ENCODE data around the gene DAB2. TPM values are rescaled to one million over a fixed set of nuclear protein-coding genes. Genes with fewer than 3 reads are reported as not detected.

DAB2 gene
- total and polyA plus RNA-seq, 2 donors (not counting 1 experiment from before 2014, with no cell fraction given), result 0.03 to 0.47 TPM

DNA sequence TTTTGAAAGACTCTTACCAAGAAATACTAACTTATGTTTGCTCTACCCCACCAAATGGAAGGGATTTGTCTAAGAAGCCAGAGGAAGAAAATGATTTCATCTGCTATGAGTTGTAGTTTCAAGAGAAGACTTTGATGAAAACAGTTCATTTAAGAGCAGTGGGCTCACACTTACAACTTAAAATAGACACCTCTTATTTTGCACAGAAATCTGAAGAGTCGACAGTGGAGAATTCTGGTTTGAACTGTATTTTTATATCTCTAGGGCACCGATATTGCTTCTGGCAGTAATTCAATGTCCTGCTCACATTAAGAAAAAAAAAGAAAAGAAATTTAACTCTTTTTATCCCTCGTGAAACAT, 1.9 kb upstream of the DAB2 start:
- no peaks in the 10 kb centered on the region for H3K36me3 ChIP-seq (replicated peaks in 1 of 2; ENCODE audit: control extremely low read depth in 1 of 2, control insufficient read depth in 1 of 2, extremely low read depth in 1 of 2, insufficient read depth in 2 of 2, low read length in 1 of 2)
- Mint-ChIP-seq H3K4me3 (no peak overlapping the region), H3K27me3 (peaks cover 35% of the 10 kb centered on the region), H3K27ac (no peak overlapping the region), H3K9me3 (ENCODE audit: insufficient read depth) (no peaks in the 10 kb centered on the region), H3K4me1 (peaks cover 8% of the 10 kb centered on the region)
- H3K27me3 ChIP-seq (replicated peaks in 1 of 4; ENCODE audit: control extremely low read depth in 1 of 4, control insufficient read depth in 3 of 4, insufficient read depth in 4 of 4, low read length in 3 of 4), result peaks cover 0 to 33% (median 21%) of the 10 kb centered on the region in 4 experiments
- H3K4me3 ChIP-seq (ENCODE audit: control extremely low read depth in 1 of 5, extremely low read depth in 1 of 5, insufficient read depth in 1 of 5, low read depth in 2 of 5, low read length in 4 of 5), result no peak overlapping the region
- no peak for DNase-seq
- H3K4me1 ChIP-seq (ENCODE audit: control insufficient read depth in 2 of 2, insufficient read depth in 2 of 2, low read length in 2 of 2), result peaks cover 13 to 17% of the 10 kb centered on the region in 2 donors
- TF ChIP-seq, protein P1, sequence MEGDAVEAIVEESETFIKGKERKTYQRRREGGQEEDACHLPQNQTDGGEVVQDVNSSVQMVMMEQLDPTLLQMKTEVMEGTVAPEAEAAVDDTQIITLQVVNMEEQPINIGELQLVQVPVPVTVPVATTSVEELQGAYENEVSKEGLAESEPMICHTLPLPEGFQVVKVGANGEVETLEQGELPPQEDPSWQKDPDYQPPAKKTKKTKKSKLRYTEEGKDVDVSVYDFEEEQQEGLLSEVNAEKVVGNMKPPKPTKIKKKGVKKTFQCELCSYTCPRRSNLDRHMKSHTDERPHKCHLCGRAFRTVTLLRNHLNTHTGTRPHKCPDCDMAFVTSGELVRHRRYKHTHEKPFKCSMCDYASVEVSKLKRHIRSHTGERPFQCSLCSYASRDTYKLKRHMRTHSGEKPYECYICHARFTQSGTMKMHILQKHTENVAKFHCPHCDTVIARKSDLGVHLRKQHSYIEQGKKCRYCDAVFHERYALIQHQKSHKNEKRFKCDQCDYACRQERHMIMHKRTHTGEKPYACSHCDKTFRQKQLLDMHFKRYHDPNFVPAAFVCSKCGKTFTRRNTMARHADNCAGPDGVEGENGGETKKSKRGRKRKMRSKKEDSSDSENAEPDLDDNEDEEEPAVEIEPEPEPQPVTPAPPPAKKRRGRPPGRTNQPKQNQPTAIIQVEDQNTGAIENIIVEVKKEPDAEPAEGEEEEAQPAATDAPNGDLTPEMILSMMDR (IDR thresholded peaks at IDR 0.05), result no peak
- no peak for TF ChIP-seq EZH2 (IDR thresholded peaks at IDR 0.05; ENCODE audit: borderline replicate concordance, insufficient read depth, low read depth, low read length, poor library complexity, severe bottlenecking)
- no peaks in the 10 kb centered on the region for H3K9me3 ChIP-seq (ENCODE audit: control extremely low read depth in 1 of 3, control insufficient read depth in 2 of 3, insufficient read depth in 1 of 3, low read length in 2 of 3)
- POLR2A ChIA-PET, result no interaction called here
- H3K4me2 ChIP-seq (replicated peaks; ENCODE audit: low read depth, low read length, poor library complexity, severe bottlenecking), result no peak overlapping the region
- H3K79me2 ChIP-seq (ENCODE audit: control insufficient read depth, insufficient read depth, low read length), result no peaks in the 10 kb centered on the region
- CTCF ChIA-PET, result interaction anchor here (0.7 kb wide), 1 partner anchor 1299 kb away, joined by 4 read pairs; no protein-coding TSS in a partner anchor
- no peak for ATAC-seq (ENCODE audit: low read depth)
- no peak overlapping the region for H2AFZ ChIP-seq (ENCODE audit: insufficient read depth, low read depth, low read length, poor library complexity, severe bottlenecking)
- no peaks in the 10 kb centered on the region for H4K20me1 ChIP-seq (ENCODE audit: control insufficient read depth, insufficient read depth, low read length, poor library complexity, severe bottlenecking)
- no peak overlapping the region for H3K9ac ChIP-seq (ENCODE audit: low read length)
- no peak overlapping the region for H3K27ac ChIP-seq (ENCODE audit: low read length in 2 of 2)
- intact Hi-C loops (cut with micrococcal nuclease), result no loop called here
- WGBS (ENCODE audit: insufficient coverage), result no CpG with 5 or more reads among the region's 3 CpGs

GRCh38 chr5:39426051-39426745, 1.4 kb upstream of the DAB2 start:
- no peak overlapping the region for H3K27ac ChIP-seq (ENCODE audit: low read length in 2 of 2)
- Mint-ChIP-seq H3K27ac (no peak overlapping the region), H3K27me3 (peaks cover 35% of the 10 kb centered on the region), H3K4me3 (no peak overlapping the region), H3K9me3 (ENCODE audit: insufficient read depth) (no peaks in the 10 kb centered on the region), H3K4me1 (peaks cover 8% of the 10 kb centered on the region)
- ATAC-seq (ENCODE audit: low read depth) (no peak), DNase-seq (no peak)
- peaks cover 0 to 33% (median 21%) of the 10 kb centered on the region in 4 experiments for H3K27me3 ChIP-seq (replicated peaks in 1 of 4; ENCODE audit: control extremely low read depth in 1 of 4, control insufficient read depth in 3 of 4, insufficient read depth in 4 of 4, low read length in 3 of 4)
- TF ChIP-seq, protein P1 (IDR thresholded peaks at IDR 0.05), result no peak
- TF ChIP-seq EZH2 (IDR thresholded peaks at IDR 0.05; ENCODE audit: borderline replicate concordance, insufficient read depth, low read depth, low read length, poor library complexity, severe bottlenecking), result no peak
- H3K4me3 ChIP-seq (ENCODE audit: control extremely low read depth in 1 of 5, extremely low read depth in 1 of 5, insufficient read depth in 1 of 5, low read depth in 2 of 5, low read length in 4 of 5), result no peak overlapping the region
- POLR2A ChIA-PET, result no interaction called here
- H3K36me3 ChIP-seq (replicated peaks in 1 of 2; ENCODE audit: control extremely low read depth in 1 of 2, control insufficient read depth in 1 of 2, extremely low read depth in 1 of 2, insufficient read depth in 2 of 2, low read length in 1 of 2), result no peaks in the 10 kb centered on the region
- no peaks in the 10 kb centered on the region for H4K20me1 ChIP-seq (ENCODE audit: control insufficient read depth, insufficient read depth, low read length, poor library complexity, severe bottlenecking)
- no peak overlapping the region for H3K9ac ChIP-seq (ENCODE audit: low read length)
- H3K79me2 ChIP-seq (ENCODE audit: control insufficient read depth, insufficient read depth, low read length), result no peaks in the 10 kb centered on the region
- 85% methylated on average over 2 of the region's 7 CpGs for WGBS (ENCODE audit: insufficient coverage)
- peaks cover 13 to 17% of the 10 kb centered on the region in 2 donors for H3K4me1 ChIP-seq (ENCODE audit: control insufficient read depth in 2 of 2, insufficient read depth in 2 of 2, low read length in 2 of 2)
- H3K4me2 ChIP-seq (replicated peaks; ENCODE audit: low read depth, low read length, poor library complexity, severe bottlenecking), result no peak overlapping the region
- CTCF ChIA-PET, result interaction anchor here (0.7 to 1.2 kb wide), 2 partner anchors 209 to 1299 kb away, joined by 3 to 4 read pairs; no protein-coding TSS in a partner anchor
- H2AFZ ChIP-seq (ENCODE audit: insufficient read depth, low read depth, low read length, poor library complexity, severe bottlenecking), result no peak overlapping the region
- H3K9me3 ChIP-seq (ENCODE audit: control extremely low read depth in 1 of 3, control insufficient read depth in 2 of 3, insufficient read depth in 1 of 3, low read length in 2 of 3), result no peaks in the 10 kb centered on the region
- intact Hi-C loops (cut with micrococcal nuclease), result no loop called here
